HepG2 (cell line): ENCODE data around the gene AXIN1. TPM values are rescaled to one million over a fixed set of nuclear protein-coding genes. Genes with fewer than 3 reads are reported as not detected.

Experiments
- CBX1 ChIP-seq: IDR thresholded peaks from one replicate; pipeline ENCODE4 v1.6.1; 2016; ENCODE audit warnings: antibody characterized with exemption, low read depth
- CHCHD3 ChIP-seq: sonication (generic); formaldehyde crosslinking; IDR thresholded peaks from 2 replicates; pipeline ENCODE4 v1.8.0; 2022; ENCODE audit warnings: mild to moderate bottlenecking, missing genetic modification reagents, moderate library complexity
- KLF11 ChIP-seq: IDR thresholded peaks from 2 replicates; pipeline ENCODE4 v1.6.1; 2016; ENCODE audit warnings: missing compliant biosample characterization
- NFYB ChIP-seq: sonication (generic); formaldehyde crosslinking; IDR thresholded peaks from 2 replicates; pipeline ENCODE4 v1.4.0; 2020; ENCODE audit warnings: missing genetic modification reagents
- POLR2AphosphoS5 ChIP-seq: IDR thresholded peaks from 2 replicates; pipeline ENCODE4 v1.6.1; 2012; ENCODE audit warnings: low read depth, low read length
- RAD21 ChIP-seq: fragments of 450-650 bp; formaldehyde crosslinking; IDR thresholded peaks from 2 replicates; pipeline ENCODE4 v1.5.0; 2020; ENCODE audit warnings: mild to moderate bottlenecking
- RBM22 ChIP-seq: fragments of 200-400 bp; formaldehyde crosslinking; optimal IDR thresholded peaks from 2 replicates; pipeline ENCODE3; 2017; ENCODE audit warnings: mild to moderate bottlenecking, low read length, moderate library complexity
- REL ChIP-seq: sonication (generic); formaldehyde crosslinking; conservative IDR thresholded peaks from 2 replicates; pipeline ENCODE4 v1.8.0; 2022; ENCODE audit warnings: mild to moderate bottlenecking, missing genetic modification reagents, moderate library complexity
- RFX1 ChIP-seq: fragments of 450-650 bp; IDR thresholded peaks from 2 replicates; pipeline ENCODE4 v1.6.1; 2017
- ZNF282 ChIP-seq: fragments of 450-650 bp; IDR thresholded peaks from 2 replicates; pipeline ENCODE4 v1.6.1; 2018; ENCODE audit not compliant: partially characterized antibody
- polyA plus RNA-seq, 8 experiments: library from polyadenylated mRNA; depleted of rRNA in 3 of 8; stranded (reverse) in 7 of 8; unstranded in 1 of 8; fragments of >200 nt; fragmentation: Illumina TruSeq in 4 of 8; extraction: Trizol in 4 of 8; gene quantifications; 2 replicates each; pipeline versions ENCODE4 v1.2.1 to v1.2.3, GENCODE V29; 2011 to 2016; ENCODE audit warnings: low read depth in 4 of 8, missing spikeins in 1 of 8, mixed read lengths in 1 of 8; ENCODE audit not compliant: insufficient read depth in 1 of 8
- total RNA-seq, 5 experiments: library from RNA; depleted of rRNA; stranded (reverse); fragments of >200 nt; fragmentation: Illumina TruSeq; extraction: Trizol; gene quantifications; 2 replicates each; pipeline ENCODE4 v1.2.3, GENCODE V29; 2016; ENCODE audit warnings: low read depth in 1 of 5
- TF ChIP-seq, protein P1 (sequence below): sonication (generic); formaldehyde crosslinking; IDR thresholded peaks from 2 replicates; pipeline ENCODE4 v1.9.0; 2022; ENCODE audit warnings: missing genetic modification reagents, mild to moderate bottlenecking, borderline replicate concordance
- TF ChIP-seq, protein P2 (sequence below): fragments of 450-650 bp; IDR thresholded peaks from 2 replicates; pipeline ENCODE4 v1.6.1; 2016
- TF ChIP-seq, protein P3 (sequence below): sonication (generic); formaldehyde crosslinking; IDR thresholded peaks from 2 replicates; pipeline ENCODE4 v1.4.0; 2020; ENCODE audit warnings: mild to moderate bottlenecking, missing genetic modification reagents
- TF ChIP-seq, protein P4 (sequence below): sonication (generic); formaldehyde crosslinking; IDR thresholded peaks from 2 replicates; pipeline ENCODE4 v1.4.0; 2020; ENCODE audit warnings: missing genetic modification reagents

The AXIN1 gene
- total and polyA plus RNA-seq, 2 of the 13 experiments (the other 11 are each of a cell fraction or from before 2014, with no cell fraction given) = 24.0 to 26.0 TPM

DNA sequence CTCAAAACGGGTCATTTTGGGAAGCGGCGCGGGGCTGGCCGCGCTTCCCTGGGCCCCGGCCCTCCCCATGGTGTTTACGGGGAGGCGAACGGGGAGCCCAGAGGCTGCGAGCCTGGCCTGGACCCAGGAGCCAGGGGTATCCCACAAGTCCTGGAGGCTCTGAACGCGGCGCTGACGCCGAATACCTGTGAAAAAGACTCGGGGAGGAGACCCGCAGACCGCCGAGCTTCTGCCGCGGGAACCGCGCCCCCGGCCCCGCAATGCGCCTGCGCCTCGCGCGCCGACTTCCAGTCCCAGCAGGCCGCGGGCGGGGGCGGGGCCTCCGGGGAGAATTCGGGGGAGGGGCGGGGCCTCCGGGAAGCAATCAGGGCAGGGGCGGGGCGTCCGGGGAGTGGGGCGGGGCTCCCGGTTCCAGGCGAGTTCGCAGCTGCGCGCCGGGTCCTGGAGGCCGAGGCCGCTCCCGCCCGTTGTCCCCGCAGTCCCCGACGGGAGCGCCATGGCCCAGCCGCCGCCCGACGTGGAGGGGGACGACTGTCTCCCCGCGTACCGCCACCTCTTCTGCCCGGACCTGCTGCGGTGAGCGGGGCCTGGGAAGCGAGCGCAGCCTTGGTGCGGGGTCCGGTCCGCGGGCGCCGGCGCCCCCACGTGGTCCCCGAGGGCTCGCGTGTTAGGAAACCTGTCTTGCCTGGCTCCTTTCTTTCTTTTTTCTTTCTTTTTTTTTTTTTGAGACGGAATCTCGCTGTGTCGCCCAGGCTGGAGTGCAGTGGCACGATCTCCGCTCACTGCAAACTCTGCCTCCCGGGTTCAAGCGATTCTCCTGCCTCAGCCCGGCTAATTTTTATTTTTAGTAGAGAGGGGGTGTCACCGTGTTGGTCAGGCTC is 49.2 kb upstream of the AXIN1 start, which contains the start of gene DECR2 (continued):
- TF ChIP-seq, protein P1, sequence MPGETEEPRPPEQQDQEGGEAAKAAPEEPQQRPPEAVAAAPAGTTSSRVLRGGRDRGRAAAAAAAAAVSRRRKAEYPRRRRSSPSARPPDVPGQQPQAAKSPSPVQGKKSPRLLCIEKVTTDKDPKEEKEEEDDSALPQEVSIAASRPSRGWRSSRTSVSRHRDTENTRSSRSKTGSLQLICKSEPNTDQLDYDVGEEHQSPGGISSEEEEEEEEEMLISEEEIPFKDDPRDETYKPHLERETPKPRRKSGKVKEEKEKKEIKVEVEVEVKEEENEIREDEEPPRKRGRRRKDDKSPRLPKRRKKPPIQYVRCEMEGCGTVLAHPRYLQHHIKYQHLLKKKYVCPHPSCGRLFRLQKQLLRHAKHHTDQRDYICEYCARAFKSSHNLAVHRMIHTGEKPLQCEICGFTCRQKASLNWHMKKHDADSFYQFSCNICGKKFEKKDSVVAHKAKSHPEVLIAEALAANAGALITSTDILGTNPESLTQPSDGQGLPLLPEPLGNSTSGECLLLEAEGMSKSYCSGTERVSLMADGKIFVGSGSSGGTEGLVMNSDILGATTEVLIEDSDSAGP (CRISPR knock-in tag) = peak; percentile 31; the same call in 1 of the 2 replicates
- TF ChIP-seq, protein P2, sequence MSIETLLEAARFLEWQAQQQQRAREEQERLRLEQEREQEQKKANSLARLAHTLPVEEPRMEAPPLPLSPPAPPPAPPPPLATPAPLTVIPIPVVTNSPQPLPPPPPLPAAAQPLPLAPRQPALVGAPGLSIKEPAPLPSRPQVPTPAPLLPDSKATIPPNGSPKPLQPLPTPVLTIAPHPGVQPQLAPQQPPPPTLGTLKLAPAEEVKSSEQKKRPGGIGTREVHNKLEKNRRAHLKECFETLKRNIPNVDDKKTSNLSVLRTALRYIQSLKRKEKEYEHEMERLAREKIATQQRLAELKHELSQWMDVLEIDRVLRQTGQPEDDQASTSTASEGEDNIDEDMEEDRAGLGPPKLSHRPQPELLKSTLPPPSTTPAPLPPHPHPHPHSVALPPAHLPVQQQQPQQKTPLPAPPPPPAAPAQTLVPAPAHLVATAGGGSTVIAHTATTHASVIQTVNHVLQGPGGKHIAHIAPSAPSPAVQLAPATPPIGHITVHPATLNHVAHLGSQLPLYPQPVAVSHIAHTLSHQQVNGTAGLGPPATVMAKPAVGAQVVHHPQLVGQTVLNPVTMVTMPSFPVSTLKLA = peak; percentile 56
- TF ChIP-seq ZNF282 (no peak), RAD21 (CRISPR knock-in tag) (peak; percentile 77), CHCHD3 (CRISPR knock-in tag) (0 out of 2 replicates have a peak, but pooled peaks have one; percentile 40), REL (CRISPR knock-in tag) (no peak; the same call in 1 of the 2 replicates), POLR2AphosphoS5 (peak; percentile 72), NFYB (no peak; the same call in 1 of the 2 replicates), RFX1 (no peak), RBM22 (peak; percentile 68), CBX1 (peak; percentile 54), KLF11 (CRISPR knock-in tag) (no peak)
- TF ChIP-seq, protein P3, sequence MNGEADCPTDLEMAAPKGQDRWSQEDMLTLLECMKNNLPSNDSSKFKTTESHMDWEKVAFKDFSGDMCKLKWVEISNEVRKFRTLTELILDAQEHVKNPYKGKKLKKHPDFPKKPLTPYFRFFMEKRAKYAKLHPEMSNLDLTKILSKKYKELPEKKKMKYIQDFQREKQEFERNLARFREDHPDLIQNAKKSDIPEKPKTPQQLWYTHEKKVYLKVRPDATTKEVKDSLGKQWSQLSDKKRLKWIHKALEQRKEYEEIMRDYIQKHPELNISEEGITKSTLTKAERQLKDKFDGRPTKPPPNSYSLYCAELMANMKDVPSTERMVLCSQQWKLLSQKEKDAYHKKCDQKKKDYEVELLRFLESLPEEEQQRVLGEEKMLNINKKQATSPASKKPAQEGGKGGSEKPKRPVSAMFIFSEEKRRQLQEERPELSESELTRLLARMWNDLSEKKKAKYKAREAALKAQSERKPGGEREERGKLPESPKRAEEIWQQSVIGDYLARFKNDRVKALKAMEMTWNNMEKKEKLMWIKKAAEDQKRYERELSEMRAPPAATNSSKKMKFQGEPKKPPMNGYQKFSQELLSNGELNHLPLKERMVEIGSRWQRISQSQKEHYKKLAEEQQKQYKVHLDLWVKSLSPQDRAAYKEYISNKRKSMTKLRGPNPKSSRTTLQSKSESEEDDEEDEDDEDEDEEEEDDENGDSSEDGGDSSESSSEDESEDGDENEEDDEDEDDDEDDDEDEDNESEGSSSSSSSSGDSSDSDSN (CRISPR knock-in tag) = peak; percentile 86
- TF ChIP-seq, protein P4, sequence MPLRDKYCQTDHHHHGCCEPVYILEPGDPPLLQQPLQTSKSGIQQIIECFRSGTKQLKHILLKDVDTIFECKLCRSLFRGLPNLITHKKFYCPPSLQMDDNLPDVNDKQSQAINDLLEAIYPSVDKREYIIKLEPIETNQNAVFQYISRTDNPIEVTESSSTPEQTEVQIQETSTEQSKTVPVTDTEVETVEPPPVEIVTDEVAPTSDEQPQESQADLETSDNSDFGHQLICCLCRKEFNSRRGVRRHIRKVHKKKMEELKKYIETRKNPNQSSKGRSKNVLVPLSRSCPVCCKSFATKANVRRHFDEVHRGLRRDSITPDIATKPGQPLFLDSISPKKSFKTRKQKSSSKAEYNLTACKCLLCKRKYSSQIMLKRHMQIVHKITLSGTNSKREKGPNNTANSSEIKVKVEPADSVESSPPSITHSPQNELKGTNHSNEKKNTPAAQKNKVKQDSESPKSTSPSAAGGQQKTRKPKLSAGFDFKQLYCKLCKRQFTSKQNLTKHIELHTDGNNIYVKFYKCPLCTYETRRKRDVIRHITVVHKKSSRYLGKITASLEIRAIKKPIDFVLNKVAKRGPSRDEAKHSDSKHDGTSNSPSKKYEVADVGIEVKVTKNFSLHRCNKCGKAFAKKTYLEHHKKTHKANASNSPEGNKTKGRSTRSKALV (CRISPR knock-in tag) = no peak
